Right lobe of liver (tissue), 5 donors: ENCODE measurements around the gene ST3GAL2. TPM values are rescaled to one million over a fixed set of nuclear protein-coding genes. Genes with fewer than 3 reads are reported as not detected.

Source experiments
- small RNA-seq, 2 experiments: library from RNA; depleted of rRNA; stranded (forward); fragments of <200 nt; gene quantifications; one replicate each; pipeline ENCODE3, GENCODE V24; 2016
- total RNA-seq, 6 experiments: library from RNA; depleted of rRNA in 2 of 6; stranded (reverse); fragments of >200 nt in 2 of 6; fragmentation: NEBNext Ultra II Directional in 3 of 6; extraction: Animal tissue kit (Norgen Biotek cat#: 25700) in 3 of 6; gene quantifications; one replicate each; pipeline versions ENCODE4 v1.1.0 to v1.2.4, GENCODE V29; 2016 to 2023
- donor health status: DM: no; HTN: no; CAD: no.
- donor health status: DM: no; HTN: no; CAD: no.
- donor health status: DM: no; HTN: yes; CAD: no.
- donor health status: DM: no; HTN: yes; CAD: no.

ST3GAL2 gene
- total RNA-seq, 6 experiments from 2014 or later, result 10.4 to 16.7 (median 14.5) TPM

Small RNA genes lying within 50 kb of the gene (small RNA-seq; reads per million reads assigned to genes)
- gene RNU6-23P, result 0.39 to 0.48 reads per million in 2 experiments
- 0 reads per million in 2 experiments for gene RPS27P26

Other genes with a start within 250 kb of the ST3GAL2 start
- 10 to 100 TPM in 3 of 6 experiments, 1 to 10 TPM in 3; 6.1 to 13.1 (median 10.2) TPM for gene EXOSC6, start 187.2 kb downstream of the ST3GAL2 start, total RNA-seq
- gene AARS1, start 149.6 kb downstream of the ST3GAL2 start, total RNA-seq, result 10 to 100 TPM; 74.2 to 91.8 (median 80.7) TPM
- 10 to 100 TPM; 15.2 to 32.3 (median 20.0) TPM for gene DDX19B, start 139.9 kb downstream of the ST3GAL2 start, total RNA-seq
- 10 to 100 TPM; 14.0 to 30.0 (median 18.1) TPM for gene DDX19A, start 92.2 kb downstream of the ST3GAL2 start, total RNA-seq
- 10 to 100 TPM; 10.9 to 16.7 (median 13.4) TPM for gene FCSK, start 15.5 kb upstream of the ST3GAL2 start, total RNA-seq
- gene COG4, start 84.5 kb upstream of the ST3GAL2 start, total RNA-seq, result 10 to 100 TPM; 24.5 to 32.9 (median 30.7) TPM
- gene SF3B3, start 84.7 kb upstream of the ST3GAL2 start, total RNA-seq, result 100 to 1,000 TPM in 1 of 6 experiments, 10 to 100 TPM in 5; 51.4 to 110 (median 90.7) TPM
- 1 to 10 TPM in 1 of 6 experiments, under 1 TPM in 5; 0.27 to 1.1 (median 0.49) TPM for gene IL34, start 207.5 kb upstream of the ST3GAL2 start, total RNA-seq
- gene MTSS2, start 247.0 kb upstream of the ST3GAL2 start, total RNA-seq, result 100 to 1,000 TPM in 2 of 6 experiments, 10 to 100 TPM in 4; 28.5 to 117 (median 80.2) TPM